ENCODE results near the gene ANK2. TPM values are rescaled to one million over a fixed set of nuclear protein-coding genes. Genes with fewer than 3 reads are reported as not detected.

Gene ANK2
- total RNA-seq, 2 experiments from 2014 or later, result 0.38 to 4.0 TPM

GRCh38 chr4:113141901-113142346 lies 92.5 kb downstream of the ANK2 start:
- Histone ChIP-seq H3K79me2 (ENCODE audit: insufficient read depth, low read depth, low read length) (no peaks in the 10 kb centered on the region), H3K9me2 (ENCODE audit: insufficient read depth, low read length) (no peaks in the 10 kb centered on the region), H4K20me1 (ENCODE audit: insufficient read depth, low read length) (no peaks in the 10 kb centered on the region), H3K4me2 (ENCODE audit: low read length) (no peak overlapping the region), H3K4me1 (ENCODE audit: insufficient read depth, low read length, poor library complexity, severe bottlenecking) (no peaks in the 10 kb centered on the region), H3K4me3 (ENCODE audit: low read depth, low read length, poor library complexity, severe bottlenecking) (no peak overlapping the region), H2AFZ (ENCODE audit: low read length) (no peak overlapping the region), H3K36me3 (ENCODE audit: insufficient read depth, low read length) (no peaks in the 10 kb centered on the region), H3K9me3 (ENCODE audit: low read length) (no peaks in the 10 kb centered on the region), H3K27ac (ENCODE audit: low read depth, low read length, poor library complexity, severe bottlenecking) (no peak overlapping the region)
- no TSS peak for BruUV-seq (replicated peaks)
- CTCF ChIA-PET (ENCODE audit: unreplicated experiment), result no interaction called here
- intact Hi-C loops (cut with micrococcal nuclease; ENCODE audit: unreplicated experiment), result no loop called here
- DNase-seq (ENCODE audit: low spot score), result no peak
- no peak for TF ChIP-seq EZH2phosphoT487 (IDR thresholded peaks at IDR 0.05; ENCODE audit: borderline replicate concordance, low read depth, low read length)
- TF ChIP-seq, protein P1, sequence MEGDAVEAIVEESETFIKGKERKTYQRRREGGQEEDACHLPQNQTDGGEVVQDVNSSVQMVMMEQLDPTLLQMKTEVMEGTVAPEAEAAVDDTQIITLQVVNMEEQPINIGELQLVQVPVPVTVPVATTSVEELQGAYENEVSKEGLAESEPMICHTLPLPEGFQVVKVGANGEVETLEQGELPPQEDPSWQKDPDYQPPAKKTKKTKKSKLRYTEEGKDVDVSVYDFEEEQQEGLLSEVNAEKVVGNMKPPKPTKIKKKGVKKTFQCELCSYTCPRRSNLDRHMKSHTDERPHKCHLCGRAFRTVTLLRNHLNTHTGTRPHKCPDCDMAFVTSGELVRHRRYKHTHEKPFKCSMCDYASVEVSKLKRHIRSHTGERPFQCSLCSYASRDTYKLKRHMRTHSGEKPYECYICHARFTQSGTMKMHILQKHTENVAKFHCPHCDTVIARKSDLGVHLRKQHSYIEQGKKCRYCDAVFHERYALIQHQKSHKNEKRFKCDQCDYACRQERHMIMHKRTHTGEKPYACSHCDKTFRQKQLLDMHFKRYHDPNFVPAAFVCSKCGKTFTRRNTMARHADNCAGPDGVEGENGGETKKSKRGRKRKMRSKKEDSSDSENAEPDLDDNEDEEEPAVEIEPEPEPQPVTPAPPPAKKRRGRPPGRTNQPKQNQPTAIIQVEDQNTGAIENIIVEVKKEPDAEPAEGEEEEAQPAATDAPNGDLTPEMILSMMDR (conservative IDR thresholded peaks at IDR 0.05; ENCODE audit: low read length), result no peak
- POLR2A ChIA-PET, result interaction anchor here (1.2 kb wide), 1 partner anchor 8 kb away, joined by 4 read pairs; no protein-coding TSS in a partner anchor

DNA sequence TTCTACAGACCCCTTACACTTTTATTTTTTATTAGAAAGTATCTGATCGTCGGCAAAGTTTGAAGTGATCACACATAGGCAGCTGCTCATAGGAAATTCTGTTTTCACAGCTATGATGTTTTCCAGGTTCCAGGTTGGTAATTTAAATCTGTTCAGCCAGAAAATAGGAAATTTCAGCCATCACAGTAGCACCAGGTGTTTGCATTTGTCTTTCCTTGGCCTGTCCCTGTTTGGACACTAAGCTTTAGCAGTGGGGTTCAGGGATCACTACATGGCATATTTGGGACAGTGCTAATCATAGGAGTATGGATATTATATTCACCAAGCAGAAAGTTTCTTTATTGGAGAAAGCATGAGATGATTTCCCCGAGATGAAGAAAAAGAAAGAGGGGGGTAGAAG lies 92.9 kb downstream of the ANK2 start:
- TF ChIP-seq, protein P1 (conservative IDR thresholded peaks at IDR 0.05; ENCODE audit: low read length), result no peak
- no peak for TF ChIP-seq EZH2phosphoT487 (IDR thresholded peaks at IDR 0.05; ENCODE audit: borderline replicate concordance, low read depth, low read length)
- Histone ChIP-seq H3K4me1 (ENCODE audit: insufficient read depth, low read length, poor library complexity, severe bottlenecking) (no peaks in the 10 kb centered on the region), H3K9me2 (ENCODE audit: insufficient read depth, low read length) (no peaks in the 10 kb centered on the region), H4K20me1 (ENCODE audit: insufficient read depth, low read length) (no peaks in the 10 kb centered on the region), H3K4me3 (ENCODE audit: low read depth, low read length, poor library complexity, severe bottlenecking) (no peak overlapping the region), H3K79me2 (ENCODE audit: insufficient read depth, low read depth, low read length) (no peaks in the 10 kb centered on the region), H3K4me2 (ENCODE audit: low read length) (no peak overlapping the region), H3K36me3 (ENCODE audit: insufficient read depth, low read length) (no peaks in the 10 kb centered on the region), H3K9me3 (ENCODE audit: low read length) (no peaks in the 10 kb centered on the region), H2AFZ (ENCODE audit: low read length) (no peak overlapping the region), H3K27ac (ENCODE audit: low read depth, low read length, poor library complexity, severe bottlenecking) (no peak overlapping the region)
- intact Hi-C loops (cut with micrococcal nuclease; ENCODE audit: unreplicated experiment), result no loop called here
- POLR2A ChIA-PET, result interaction anchor here (1.2 kb wide), 1 partner anchor 8 kb away, joined by 4 read pairs; no protein-coding TSS in a partner anchor
- DNase-seq (ENCODE audit: low spot score), result no peak
- no TSS peak for BruUV-seq (replicated peaks)
- CTCF ChIA-PET (ENCODE audit: unreplicated experiment), result no interaction called here

DNA sequence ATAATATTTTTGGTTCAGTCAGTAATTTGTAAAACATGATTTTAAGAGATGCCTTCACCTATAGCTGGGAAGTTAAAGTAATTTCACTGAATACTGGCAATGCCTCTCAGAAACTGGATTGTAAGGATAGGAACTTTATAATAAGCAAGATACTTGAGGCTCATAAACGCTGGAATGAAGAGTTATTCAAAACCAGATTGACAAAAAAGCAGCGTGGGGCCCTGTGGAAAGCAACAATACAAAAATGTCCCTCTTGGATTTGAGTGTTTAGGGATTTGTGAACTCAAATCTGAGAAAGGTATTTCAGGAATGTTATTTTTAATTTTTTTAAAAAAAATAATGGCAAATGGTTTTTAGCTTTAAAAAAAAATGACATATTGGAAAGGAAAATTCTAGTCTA lies 94.6 kb downstream of the ANK2 start:
- TF ChIP-seq, protein P1 (conservative IDR thresholded peaks at IDR 0.05; ENCODE audit: low read length), result no peak
- no peak for TF ChIP-seq EZH2phosphoT487 (IDR thresholded peaks at IDR 0.05; ENCODE audit: borderline replicate concordance, low read depth, low read length)
- ChIA-PET CTCF (ENCODE audit: unreplicated experiment) (no interaction called here), POLR2A (interaction anchor here (0.7 kb wide), 1 partner anchor 221 kb away, joined by 3 read pairs; no protein-coding TSS in a partner anchor)
- H3K79me2 ChIP-seq (ENCODE audit: insufficient read depth, low read depth, low read length), result no peaks in the 10 kb centered on the region
- BruUV-seq (replicated peaks), result no TSS peak
- H3K4me2 ChIP-seq (ENCODE audit: low read length), result no peak overlapping the region
- no peak overlapping the region for H3K4me3 ChIP-seq (ENCODE audit: low read depth, low read length, poor library complexity, severe bottlenecking)
- H4K20me1 ChIP-seq (ENCODE audit: insufficient read depth, low read length), result no peaks in the 10 kb centered on the region
- H3K36me3 ChIP-seq (ENCODE audit: insufficient read depth, low read length), result no peaks in the 10 kb centered on the region
- no peaks in the 10 kb centered on the region for H3K9me3 ChIP-seq (ENCODE audit: low read length)
- no peaks in the 10 kb centered on the region for H3K4me1 ChIP-seq (ENCODE audit: insufficient read depth, low read length, poor library complexity, severe bottlenecking)
- H3K9me2 ChIP-seq (ENCODE audit: insufficient read depth, low read length), result no peaks in the 10 kb centered on the region
- intact Hi-C loops (cut with micrococcal nuclease; ENCODE audit: unreplicated experiment), result no loop called here
- H3K27ac ChIP-seq (ENCODE audit: low read depth, low read length, poor library complexity, severe bottlenecking), result no peak overlapping the region
- DNase-seq (ENCODE audit: low spot score), result no peak
- H2AFZ ChIP-seq (ENCODE audit: low read length), result no peak overlapping the region
